ENCODE results near the gene TMPRSS6. TPM values are rescaled to one million over a fixed set of nuclear protein-coding genes. Genes with fewer than 3 reads are reported as not detected.

The TMPRSS6 gene
- total RNA-seq, 1 donor from 2014 or later = 7.6 TPM

- H3K9me3 Mint-ChIP-seq = no peaks in the 10 kb centered on the region
- H3K27ac Mint-ChIP-seq = no peak overlapping the region
- H3K4me1 Mint-ChIP-seq (ENCODE audit: unreplicated experiment) = no peaks in the 10 kb centered on the region
- peaks cover 14% of the 10 kb centered on the region for H3K27me3 Mint-ChIP-seq
- DNase-seq (ENCODE audit: extremely low spot score, unreplicated experiment) = no peak
- no peak for TF ChIP-seq CTCF (conservative IDR thresholded peaks at IDR 0.05)
- H3K36me3 Mint-ChIP-seq = no peaks in the 10 kb centered on the region
- H3K4me3 Mint-ChIP-seq = no peak overlapping the region
Observed at GRCh38 chr22:37063431-37064420, 45.8 kb downstream of the TMPRSS6 start.

DNA sequence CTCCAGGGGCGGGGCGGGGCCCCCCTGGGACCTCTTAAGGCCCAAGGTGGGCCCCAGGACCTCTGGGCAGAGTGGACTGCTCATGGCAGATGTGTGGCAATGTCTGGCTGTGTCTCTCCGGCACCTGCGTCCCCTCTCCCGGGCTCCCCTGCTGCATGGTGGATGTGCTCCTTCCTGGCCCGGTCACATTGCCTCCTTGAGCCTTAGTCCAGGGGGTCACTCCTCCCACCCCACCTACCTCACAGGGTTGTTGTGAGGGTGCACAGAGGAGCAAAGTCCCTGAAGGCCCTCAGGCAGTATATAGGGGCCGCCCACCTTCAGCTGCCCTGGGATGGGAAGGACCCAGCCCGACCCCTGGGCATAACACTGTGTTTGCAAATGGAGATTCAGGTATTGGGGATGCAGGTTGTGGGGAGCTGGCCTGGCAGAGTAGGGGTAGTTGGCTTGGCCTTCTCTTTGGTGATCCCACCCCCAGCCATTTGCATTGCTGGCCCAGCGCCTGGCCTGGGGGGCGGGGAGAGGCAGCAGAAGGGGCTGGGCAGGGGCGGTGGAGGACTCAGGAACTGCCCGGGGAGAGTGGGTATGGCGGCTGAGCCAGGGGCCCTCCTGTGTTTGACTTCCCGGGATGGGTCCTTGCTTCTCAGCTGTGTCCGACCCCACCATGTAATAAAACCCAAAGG is 46.7 kb downstream of the TMPRSS6 start:
- TF ChIP-seq CTCF (conservative IDR thresholded peaks at IDR 0.05) = no peak
- no peak overlapping the region for H3K4me3 Mint-ChIP-seq
- no peak overlapping the region for H3K27ac Mint-ChIP-seq
- no peaks in the 10 kb centered on the region for H3K36me3 Mint-ChIP-seq
- no peak for DNase-seq (ENCODE audit: extremely low spot score, unreplicated experiment)
- peaks cover 5% of the 10 kb centered on the region for H3K27me3 Mint-ChIP-seq
- H3K9me3 Mint-ChIP-seq = no peaks in the 10 kb centered on the region
- H3K4me1 Mint-ChIP-seq (ENCODE audit: unreplicated experiment) = no peaks in the 10 kb centered on the region

DNA sequence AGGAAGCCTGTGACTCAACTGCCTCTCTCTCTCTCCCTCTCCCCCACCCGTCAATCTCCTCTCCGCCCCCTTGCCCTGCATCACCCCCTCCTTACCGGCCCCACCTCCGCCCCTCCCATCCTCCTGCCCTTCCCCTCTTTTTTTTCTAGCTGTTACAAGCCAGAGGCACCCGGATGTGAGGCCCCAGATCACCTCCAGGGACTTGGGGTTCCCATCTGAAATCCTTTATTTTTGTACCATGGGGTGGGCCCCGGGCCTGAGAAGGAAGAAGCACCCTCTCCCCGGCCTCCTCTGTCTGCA is 47.2 kb downstream of the TMPRSS6 start:
- Mint-ChIP-seq H3K27me3 (no peaks in the 10 kb centered on the region), H3K4me1 (ENCODE audit: unreplicated experiment) (no peaks in the 10 kb centered on the region), H3K4me3 (no peak overlapping the region), H3K36me3 (no peaks in the 10 kb centered on the region), H3K9me3 (no peaks in the 10 kb centered on the region), H3K27ac (no peak overlapping the region)
- TF ChIP-seq CTCF (conservative IDR thresholded peaks at IDR 0.05) = no peak
- DNase-seq (ENCODE audit: extremely low spot score, unreplicated experiment) = no peak

- Mint-ChIP-seq H3K27me3 (no peaks in the 10 kb centered on the region), H3K27ac (no peak overlapping the region), H3K4me1 (ENCODE audit: unreplicated experiment) (no peaks in the 10 kb centered on the region), H3K36me3 (no peaks in the 10 kb centered on the region), H3K9me3 (no peaks in the 10 kb centered on the region), H3K4me3 (no peak overlapping the region)
- no peak for TF ChIP-seq CTCF (conservative IDR thresholded peaks at IDR 0.05)
- no peak for DNase-seq (ENCODE audit: extremely low spot score, unreplicated experiment)
Observed at GRCh38 chr22:37061611-37062375, 47.7 kb downstream of the TMPRSS6 start.

DNA sequence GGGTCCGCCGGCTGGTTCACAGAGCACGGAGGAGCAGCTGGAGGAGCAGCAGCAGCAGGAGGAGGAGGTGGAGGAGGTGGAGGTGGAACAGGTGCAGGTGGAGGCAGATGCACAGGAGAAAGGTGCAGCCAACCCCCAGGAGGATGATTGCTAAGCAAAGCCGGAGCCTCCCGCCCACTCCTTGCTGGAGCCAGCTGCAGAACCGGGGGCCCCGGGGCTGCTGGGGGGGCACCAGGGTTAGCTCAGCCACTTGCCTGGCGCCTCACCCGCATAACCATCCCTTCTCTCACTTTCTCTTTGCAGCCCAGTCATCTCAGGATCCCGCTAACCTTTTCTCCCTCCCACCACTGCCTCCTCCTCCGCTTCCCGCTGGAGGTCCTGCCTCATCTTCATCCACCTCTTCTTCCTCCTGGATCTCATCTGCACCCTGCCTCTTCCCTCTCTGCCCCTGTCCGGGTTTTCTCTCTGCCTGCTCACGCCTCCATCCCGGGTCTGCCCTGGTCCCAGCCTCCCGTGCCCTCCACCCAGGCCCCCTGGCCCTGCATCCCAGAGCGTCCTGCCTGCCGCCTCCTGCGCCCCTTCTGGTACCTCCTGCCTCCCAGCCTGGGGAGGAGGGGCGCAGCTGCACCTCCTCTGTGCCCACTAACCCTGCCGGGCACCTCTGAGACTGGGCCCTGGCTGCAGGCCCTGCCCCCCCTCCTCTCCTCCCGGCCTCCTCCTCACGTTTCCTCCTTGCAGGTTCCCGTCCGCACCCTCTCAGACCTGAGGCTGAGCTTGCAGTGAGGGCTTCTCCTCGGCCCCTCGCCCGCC is 48.5 kb downstream of the TMPRSS6 start:
- Mint-ChIP-seq H3K4me3 (no peak overlapping the region), H3K27ac (no peak overlapping the region), H3K36me3 (no peaks in the 10 kb centered on the region), H3K9me3 (no peaks in the 10 kb centered on the region), H3K27me3 (no peaks in the 10 kb centered on the region), H3K4me1 (ENCODE audit: unreplicated experiment) (no peaks in the 10 kb centered on the region)
- DNase-seq (ENCODE audit: extremely low spot score, unreplicated experiment) = no peak
- no peak for TF ChIP-seq CTCF (conservative IDR thresholded peaks at IDR 0.05)
